CD8-positive, alpha-beta memory T cell (primary cell): ENCODE data around the gene GRM4. TPM values are rescaled to one million over a fixed set of nuclear protein-coding genes. Genes with fewer than 3 reads are reported as not detected.

ENCODE experiments used
- CTCF ChIA-PET: fragments of 350-600 bp; sonication (Branson Sonifier 250); formaldehyde crosslinking; loops from one replicate; lab custom pipeline; 2021; ENCODE audit warnings: antibody characterized with exemption; lab: Charles Lee
- POLR2A ChIA-PET: fragments of 350-600 bp; sonication (Branson Sonifier 250); formaldehyde crosslinking; loops from one replicate; lab custom pipeline; 2021; ENCODE audit warnings: antibody characterized with exemption; lab: Charles Lee
- DNase-seq, 5 donors: peaks; one replicate each; pipeline versions ENCODE4 v3.0.0 to v3.0.0-alpha.2; 2020 to 2022; ENCODE audit warnings: mixed read lengths in 1 of 5
- H3K27ac ChIP-seq: one replicate; pipeline ENCODE4 v1.7.0; 2013; ENCODE audit warnings: low read depth, mild to moderate bottlenecking, low read length, moderate library complexity
- H3K27me3 ChIP-seq: 2 replicates; pipeline ENCODE4 v1.7.0; 2013; ENCODE audit warnings: low read length, mild to moderate bottlenecking; ENCODE audit not compliant: insufficient read depth, poor library complexity, severe bottlenecking
- H3K36me3 ChIP-seq: 2 replicates; pipeline ENCODE4 v1.7.0; 2013; ENCODE audit warnings: mild to moderate bottlenecking, low read length, moderate library complexity; ENCODE audit not compliant: insufficient read depth
- H3K4me1 ChIP-seq: 2 replicates; pipeline ENCODE4 v1.7.0; 2013; ENCODE audit warnings: mild to moderate bottlenecking, low read length, moderate library complexity; ENCODE audit not compliant: insufficient read depth
- H3K4me3 ChIP-seq: 2 replicates; pipeline ENCODE4 v1.7.0; 2013; ENCODE audit warnings: mild to moderate bottlenecking, low read length
- H3K9me3 ChIP-seq: 2 replicates; pipeline ENCODE4 v1.7.0; 2013; ENCODE audit warnings: mild to moderate bottlenecking, low read length
- H3K27ac Mint-ChIP-seq, 8 donors: one replicate each; pipeline ENCODE4 v1.8.0; 2020 to 2021; ENCODE audit warnings: mixed read lengths in 8 of 8, mild to moderate bottlenecking in 6 of 8, inconsistent platforms in 3 of 8, moderate library complexity in 3 of 8
- H3K27me3 Mint-ChIP-seq, 2 donors: one replicate each; pipeline ENCODE4 v1.8.0; 2020 to 2021; ENCODE audit warnings: mixed read lengths in 2 of 2, mild to moderate bottlenecking in 1 of 2, moderate library complexity in 1 of 2
- H3K36me3 Mint-ChIP-seq, 3 donors: one replicate each; pipeline ENCODE4 v1.8.0; 2020 to 2021; ENCODE audit warnings: mixed read lengths in 3 of 3, inconsistent platforms in 1 of 3, mild to moderate bottlenecking in 1 of 3
- H3K4me1 Mint-ChIP-seq, 3 donors: one replicate each; pipeline ENCODE4 v1.8.0; 2020 to 2021; ENCODE audit warnings: mixed read lengths in 3 of 3, inconsistent platforms in 1 of 3, mild to moderate bottlenecking in 1 of 3
- H3K4me3 Mint-ChIP-seq, 7 donors: one replicate each; pipeline ENCODE4 v1.8.0; 2020 to 2021; ENCODE audit warnings: mixed read lengths in 7 of 7, mild to moderate bottlenecking in 6 of 7, moderate library complexity in 4 of 7, inconsistent platforms in 2 of 7
- H3K9me3 Mint-ChIP-seq, 5 donors: one replicate each; pipeline ENCODE4 v1.8.0; 2020 to 2022; ENCODE audit warnings: mixed read lengths in 5 of 5, mild to moderate bottlenecking in 3 of 5, moderate library complexity in 2 of 5, inconsistent platforms in 1 of 5
- polyA plus RNA-seq: library from polyadenylated mRNA; unstranded; fragments of 300-500 nt; fragmentation: Illumina TruSeq; gene quantifications from one replicate; pipeline ENCODE4 v1.2.3, GENCODE V29; 2021
- total RNA-seq, 2 experiments: library from RNA; stranded (reverse); gene quantifications; one replicate each; pipeline ENCODE4 v1.2.3, GENCODE V29; 2021

Gene GRM4
- total and polyA plus RNA-seq, 3 experiments from 2014 or later: 0.03 TPM; not detected in 2

DNA sequence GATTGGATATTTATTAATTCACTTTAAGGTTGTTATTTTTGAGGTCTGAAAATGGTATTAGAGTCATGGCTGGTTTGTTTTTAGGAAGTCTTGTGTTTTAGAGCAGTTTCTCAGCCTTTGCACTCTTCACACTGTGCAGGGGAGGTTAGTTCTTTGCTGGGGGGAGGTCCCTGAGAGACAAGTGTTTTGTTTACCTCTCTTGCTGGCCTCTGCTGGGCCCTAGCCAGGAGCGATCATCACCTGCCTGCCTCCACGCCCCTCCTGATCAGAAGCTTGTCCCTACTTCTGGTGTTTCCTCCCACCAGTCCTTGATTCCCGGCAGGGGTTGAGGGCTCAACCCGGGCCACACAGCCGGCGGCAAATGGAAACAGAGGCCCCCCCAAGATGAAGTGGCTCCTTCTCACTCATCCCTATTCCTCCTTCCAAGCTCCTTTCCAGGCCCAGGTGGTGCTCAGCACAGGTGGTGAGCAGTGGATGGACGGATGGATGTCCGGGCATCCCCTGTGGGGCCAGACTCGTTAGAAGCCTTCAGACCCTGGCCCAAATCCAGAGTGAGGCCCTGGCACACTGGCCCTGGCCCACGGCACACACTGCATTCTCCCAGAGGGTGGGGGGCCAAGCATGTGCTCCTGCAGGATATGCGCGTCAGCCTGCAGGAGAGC is 51.3 kb downstream of the GRM4 start:
- no peak overlapping the region for H3K4me3 ChIP-seq
- POLR2A ChIA-PET: no interaction called here
- no peak overlapping the region for H3K27ac ChIP-seq
- Mint-ChIP-seq H3K36me3 (peaks cover 0 to 1% (median 0%) of the 10 kb centered on the region in 3 donors), H3K9me3 (no peaks in the 10 kb centered on the region), H3K27ac (no peak overlapping the region), H3K4me1 (no peaks in the 10 kb centered on the region), H3K4me3 (no peak overlapping the region), H3K27me3 (peaks cover 16 to 50% of the 10 kb centered on the region in 2 donors)
- no peaks in the 10 kb centered on the region for H3K36me3 ChIP-seq
- peaks cover 8% of the 10 kb centered on the region for H3K27me3 ChIP-seq
- no peaks in the 10 kb centered on the region for H3K4me1 ChIP-seq
- CTCF ChIA-PET: no interaction called here
- H3K9me3 ChIP-seq: no peaks in the 10 kb centered on the region
- DNase-seq: no peak

DNA sequence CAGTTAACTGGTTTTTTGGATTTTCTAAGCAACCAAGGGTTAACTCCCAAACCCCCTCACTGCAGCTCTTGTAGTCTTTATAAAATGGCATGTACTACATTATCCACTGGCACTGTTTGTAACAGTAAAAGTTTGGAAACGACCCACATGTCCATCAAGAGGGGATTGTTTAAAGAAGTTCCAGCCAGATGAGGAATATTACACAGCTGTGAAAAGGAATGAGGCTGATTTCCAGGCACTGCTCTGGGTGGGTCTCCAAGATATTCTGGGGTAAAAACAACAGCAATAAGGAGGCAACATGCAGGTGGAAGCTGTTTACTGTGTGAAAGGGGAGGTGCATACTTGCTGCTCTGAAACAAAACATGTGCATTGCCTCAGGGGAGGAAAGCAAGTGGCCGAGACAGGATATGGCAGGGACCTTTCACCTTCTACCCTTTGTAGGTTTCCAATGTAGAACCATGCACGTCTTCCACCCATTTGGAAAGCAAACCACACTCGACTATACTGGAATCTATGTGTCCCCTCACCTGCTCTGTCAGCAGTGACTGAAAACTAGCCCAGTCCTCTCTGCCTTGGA is 51.9 kb downstream of the GRM4 start:
- H3K4me1 Mint-ChIP-seq: no peaks in the 10 kb centered on the region
- peaks cover 8% of the 10 kb centered on the region for H3K27me3 ChIP-seq

DNA sequence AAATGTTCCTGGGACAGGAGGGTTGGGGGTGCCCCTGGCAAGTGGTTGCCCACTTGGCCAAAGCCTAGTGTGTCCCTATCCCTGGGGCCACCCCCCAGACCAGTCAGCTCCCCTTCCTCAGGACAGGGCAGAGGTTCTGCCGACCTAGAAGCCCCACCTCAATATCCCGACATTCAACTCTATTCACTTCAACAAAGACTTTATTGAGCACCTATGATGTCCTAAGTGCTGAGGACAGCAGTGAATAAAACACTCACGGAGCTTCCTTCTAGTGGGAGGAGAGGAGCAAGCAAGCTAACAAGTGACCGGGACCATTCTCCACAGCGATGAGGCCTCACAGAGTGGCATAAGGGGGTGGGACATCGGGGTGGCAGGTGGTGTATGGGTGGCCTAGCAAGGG is 52.7 kb downstream of the GRM4 start:
- no peaks in the 10 kb centered on the region for H3K4me1 Mint-ChIP-seq

More for the DNA sequence above, 51.9 kb downstream of the GRM4 start:
- Histone ChIP-seq H3K27ac (no peak overlapping the region), H3K9me3 (no peaks in the 10 kb centered on the region), H3K4me3 (no peak overlapping the region), H3K4me1 (no peaks in the 10 kb centered on the region), H3K36me3 (no peaks in the 10 kb centered on the region)
- ChIA-PET CTCF (no interaction called here), POLR2A (no interaction called here)
- H3K4me3 Mint-ChIP-seq: no peak overlapping the region
- H3K27ac Mint-ChIP-seq: no peak overlapping the region
- H3K9me3 Mint-ChIP-seq: no peaks in the 10 kb centered on the region
- no peak for DNase-seq
- peaks cover 16 to 50% of the 10 kb centered on the region in 2 donors for H3K27me3 Mint-ChIP-seq
- H3K36me3 Mint-ChIP-seq: peaks cover 0 to 1% (median 0%) of the 10 kb centered on the region in 3 donors

DNA sequence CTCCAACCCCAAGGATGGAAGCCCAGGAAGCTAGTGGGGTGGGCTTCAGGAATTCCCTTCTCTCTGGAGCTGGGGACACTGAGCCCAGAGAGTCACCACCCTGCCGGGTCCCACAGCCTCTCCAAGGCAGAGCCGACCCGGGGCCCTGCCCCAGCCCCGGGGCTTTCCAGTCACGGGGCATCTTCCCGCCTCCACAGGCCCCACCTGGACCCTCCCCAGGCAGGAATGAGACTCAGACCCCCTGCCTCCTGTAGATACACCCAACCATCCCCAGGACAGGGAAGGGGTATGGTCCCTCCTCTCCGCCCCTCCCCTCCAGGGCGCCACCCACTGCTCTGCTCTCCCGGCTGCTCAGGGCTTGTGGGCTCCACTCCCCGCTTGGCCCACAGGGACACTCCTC is 53.3 kb downstream of the GRM4 start:
- Mint-ChIP-seq H3K4me3 (no peak overlapping the region), H3K36me3 (peaks cover 0 to 1% (median 0%) of the 10 kb centered on the region in 3 donors), H3K27ac (no peak overlapping the region), H3K4me1 (no peaks in the 10 kb centered on the region), H3K9me3 (no peaks in the 10 kb centered on the region), H3K27me3 (peaks cover 16 to 41% of the 10 kb centered on the region in 2 donors)
- no peak for DNase-seq
- Histone ChIP-seq H3K36me3 (no peaks in the 10 kb centered on the region), H3K27me3 (peaks cover 8% of the 10 kb centered on the region), H3K27ac (no peak overlapping the region), H3K4me3 (no peak overlapping the region), H3K4me1 (no peaks in the 10 kb centered on the region), H3K9me3 (no peaks in the 10 kb centered on the region)
- ChIA-PET POLR2A (no interaction called here), CTCF (no interaction called here)

More for the DNA sequence above, 52.7 kb downstream of the GRM4 start:
- DNase-seq: no peak
- ChIA-PET CTCF (no interaction called here), POLR2A (no interaction called here)
- H3K4me3 ChIP-seq: no peak overlapping the region
- H3K27ac ChIP-seq: no peak overlapping the region
- H3K27me3 Mint-ChIP-seq: peaks cover 16 to 47% of the 10 kb centered on the region in 2 donors
- peaks cover 8% of the 10 kb centered on the region for H3K27me3 ChIP-seq
- H3K9me3 ChIP-seq: no peaks in the 10 kb centered on the region
- no peaks in the 10 kb centered on the region for H3K36me3 ChIP-seq
- no peaks in the 10 kb centered on the region for H3K4me1 ChIP-seq
- H3K36me3 Mint-ChIP-seq: peaks cover 0 to 1% (median 0%) of the 10 kb centered on the region in 3 donors
- H3K9me3 Mint-ChIP-seq: no peaks in the 10 kb centered on the region
- no peak overlapping the region for H3K27ac Mint-ChIP-seq
- no peak overlapping the region for H3K4me3 Mint-ChIP-seq

DNA sequence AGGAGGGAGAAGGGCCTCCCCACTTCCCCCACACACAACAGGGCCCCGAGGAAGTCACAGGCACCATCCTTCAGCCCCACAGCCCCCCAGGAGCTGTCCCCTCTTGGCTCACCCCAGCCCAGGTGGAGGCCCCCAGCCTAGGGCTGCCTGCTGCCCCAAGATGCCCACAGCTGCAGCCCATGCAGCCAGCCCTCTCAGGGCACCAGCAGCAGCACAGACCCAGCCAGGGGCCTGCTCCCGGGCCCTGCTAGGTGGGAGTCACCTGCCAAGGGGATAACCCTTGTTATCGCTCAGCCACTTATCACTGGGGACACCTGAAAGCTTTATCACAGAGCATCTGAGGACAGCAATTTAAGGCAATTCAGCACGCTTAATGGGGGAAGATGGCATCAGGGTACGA is 55.0 kb downstream of the GRM4 start:
- no peaks in the 10 kb centered on the region for H3K4me1 Mint-ChIP-seq
- ChIA-PET POLR2A (no interaction called here), CTCF (no interaction called here)
- no peak overlapping the region for H3K27ac Mint-ChIP-seq
- Histone ChIP-seq H3K36me3 (no peaks in the 10 kb centered on the region), H3K27ac (no peak overlapping the region), H3K27me3 (peaks cover 8% of the 10 kb centered on the region), H3K4me1 (no peaks in the 10 kb centered on the region), H3K9me3 (no peaks in the 10 kb centered on the region), H3K4me3 (no peak overlapping the region)
- no peak overlapping the region for H3K4me3 Mint-ChIP-seq
- H3K36me3 Mint-ChIP-seq: peaks cover 0 to 1% (median 0%) of the 10 kb centered on the region in 3 donors
- DNase-seq: no peak
- no peaks in the 10 kb centered on the region for H3K9me3 Mint-ChIP-seq
- H3K27me3 Mint-ChIP-seq: peaks cover 13 to 29% of the 10 kb centered on the region in 2 donors

DNA sequence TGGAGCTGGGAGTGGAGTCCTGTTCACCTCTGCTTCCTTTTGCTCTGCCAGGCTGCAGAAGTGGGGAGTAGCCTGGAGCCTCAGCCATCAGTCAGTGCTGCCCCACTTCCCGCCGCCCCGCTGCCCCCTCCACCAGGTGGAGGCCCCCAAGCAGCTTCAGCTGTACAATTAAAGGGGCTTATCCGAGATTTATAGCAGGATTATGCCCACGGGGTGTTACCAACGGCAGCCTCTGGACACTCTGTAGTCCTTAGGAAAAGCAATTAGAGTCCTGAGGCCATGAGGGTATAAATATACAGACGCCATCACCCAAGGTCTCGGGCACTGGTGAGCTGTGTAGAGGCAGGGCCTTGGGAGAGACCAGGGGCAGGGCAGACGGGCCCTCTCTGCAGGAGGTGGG is 55.4 kb downstream of the GRM4 start:
- peaks cover 0 to 1% (median 0%) of the 10 kb centered on the region in 3 donors for H3K36me3 Mint-ChIP-seq
- CTCF ChIA-PET: no interaction called here

DNA sequence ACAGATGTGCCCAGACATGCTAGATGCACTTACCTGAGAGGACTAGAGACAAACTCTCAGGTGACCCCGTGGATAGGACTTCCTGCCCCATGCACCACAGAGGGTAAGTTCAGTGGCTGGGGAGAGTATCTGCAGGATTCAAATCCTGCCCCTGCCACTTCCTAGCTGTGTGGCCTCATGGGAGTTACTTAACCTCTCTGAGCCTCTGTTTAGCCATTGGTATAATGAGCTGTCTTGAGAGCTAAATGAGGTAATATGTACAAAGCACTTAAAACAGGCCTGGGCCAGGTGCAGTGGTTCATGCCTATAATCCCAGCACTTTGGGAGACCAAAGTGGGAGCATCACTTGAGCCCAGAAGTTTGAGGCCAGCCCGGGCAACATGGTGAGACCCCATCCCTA is 59.3 kb downstream of the GRM4 start:
- POLR2A ChIA-PET: no interaction called here
- CTCF ChIA-PET: no interaction called here
- no peak overlapping the region for H3K27ac Mint-ChIP-seq

More for the DNA sequence above, 55.4 kb downstream of the GRM4 start:
- POLR2A ChIA-PET: no interaction called here
- no peaks in the 10 kb centered on the region for H3K36me3 ChIP-seq
- DNase-seq: no peak
- H3K9me3 ChIP-seq: no peaks in the 10 kb centered on the region
- no peak overlapping the region for H3K4me3 ChIP-seq
- Mint-ChIP-seq H3K4me1 (no peaks in the 10 kb centered on the region), H3K9me3 (no peaks in the 10 kb centered on the region), H3K27ac (no peak overlapping the region), H3K27me3 (peaks cover 10 to 24% of the 10 kb centered on the region in 2 donors), H3K4me3 (no peak overlapping the region)
- no peaks in the 10 kb centered on the region for H3K4me1 ChIP-seq
- no peak overlapping the region for H3K27ac ChIP-seq
- peaks cover 8% of the 10 kb centered on the region for H3K27me3 ChIP-seq

DNA sequence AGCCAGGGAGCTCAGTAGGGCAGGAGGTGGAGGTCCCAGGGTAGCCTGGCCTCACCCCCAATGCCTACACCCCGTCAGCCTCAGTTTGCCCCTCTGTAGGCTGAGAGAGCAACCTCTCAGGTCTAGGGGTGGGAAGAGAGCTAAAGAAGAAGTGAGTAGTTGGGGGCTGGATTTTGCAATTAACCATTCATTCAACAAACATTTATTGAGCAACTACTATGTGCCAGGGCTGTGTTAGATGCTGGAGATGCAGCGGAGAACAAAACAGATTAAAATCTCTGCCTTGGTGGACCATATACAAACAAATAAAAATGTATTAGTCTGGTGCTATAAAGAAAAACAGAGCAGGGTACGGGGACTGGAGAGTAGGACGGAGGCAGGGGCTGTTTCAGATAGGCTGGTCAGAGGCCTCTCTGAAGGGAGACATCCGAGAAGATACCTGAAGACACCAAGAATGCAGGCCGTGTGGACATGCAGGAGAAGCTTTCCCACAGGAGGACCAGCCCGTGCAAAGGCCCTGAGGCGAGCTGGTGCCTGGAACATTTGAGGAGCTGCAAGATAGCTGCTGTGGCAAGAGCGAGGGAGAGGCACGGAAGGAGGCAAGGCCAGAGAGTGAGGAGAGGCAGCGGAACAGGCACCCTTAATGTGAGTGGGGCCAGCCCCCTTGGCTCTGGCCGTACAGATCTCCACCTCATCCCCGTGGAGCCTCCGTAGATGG is 60.3 kb downstream of the GRM4 start:
- no peaks in the 10 kb centered on the region for H3K4me1 ChIP-seq

More for the DNA sequence above, 59.3 kb downstream of the GRM4 start:
- Histone ChIP-seq H3K27ac (no peak overlapping the region), H3K36me3 (no peaks in the 10 kb centered on the region), H3K4me1 (no peaks in the 10 kb centered on the region), H3K27me3 (no peaks in the 10 kb centered on the region), H3K9me3 (no peaks in the 10 kb centered on the region), H3K4me3 (no peak overlapping the region)
- Mint-ChIP-seq H3K36me3 (peaks cover 0 to 1% (median 0%) of the 10 kb centered on the region in 3 donors), H3K4me3 (no peak overlapping the region), H3K9me3 (no peaks in the 10 kb centered on the region), H3K27me3 (peaks cover 0 to 5% of the 10 kb centered on the region in 2 donors), H3K4me1 (no peaks in the 10 kb centered on the region)
- no peak for DNase-seq

More for the DNA sequence above, 60.3 kb downstream of the GRM4 start:
- Histone ChIP-seq H3K27me3 (no peaks in the 10 kb centered on the region), H3K9me3 (no peaks in the 10 kb centered on the region), H3K27ac (no peak overlapping the region), H3K4me3 (no peak overlapping the region), H3K36me3 (no peaks in the 10 kb centered on the region)
- no peaks in the 10 kb centered on the region for H3K4me1 Mint-ChIP-seq
- H3K27me3 Mint-ChIP-seq: peaks cover 0 to 4% of the 10 kb centered on the region in 2 donors
- no peak overlapping the region for H3K27ac Mint-ChIP-seq
- CTCF ChIA-PET: interaction anchor here (1.6 kb wide), 1 partner anchor 314 kb away, joined by 4 read pairs; no protein-coding TSS in a partner anchor
- no peak for DNase-seq
- no peak overlapping the region for H3K4me3 Mint-ChIP-seq
- peaks cover 0 to 1% (median 0%) of the 10 kb centered on the region in 3 donors for H3K36me3 Mint-ChIP-seq
- POLR2A ChIA-PET: no interaction called here
- no peaks in the 10 kb centered on the region for H3K9me3 Mint-ChIP-seq
